Stimulated activated CD8-positive, alpha-beta memory T cell treated with anti-CD3 and anti-CD28 coated beads, Interleukin-4, amount 100 ng/mL, for 4 hours (primary cell): ENCODE measurements around the gene ESPN.
"Not testable (repeated sequence)": the region's sequence is repeated elsewhere in the genome, so short reads cannot be mapped to it uniquely, and the experiment has no call there.

Experiments used
- DNase-seq, 2 donors: peaks; one replicate each; pipeline ENCODE4 v3.0.0-alpha.2; 2020; ENCODE audit warnings: low read depth in 2 of 2, low spot score in 1 of 2

ESPN gene

DNA sequence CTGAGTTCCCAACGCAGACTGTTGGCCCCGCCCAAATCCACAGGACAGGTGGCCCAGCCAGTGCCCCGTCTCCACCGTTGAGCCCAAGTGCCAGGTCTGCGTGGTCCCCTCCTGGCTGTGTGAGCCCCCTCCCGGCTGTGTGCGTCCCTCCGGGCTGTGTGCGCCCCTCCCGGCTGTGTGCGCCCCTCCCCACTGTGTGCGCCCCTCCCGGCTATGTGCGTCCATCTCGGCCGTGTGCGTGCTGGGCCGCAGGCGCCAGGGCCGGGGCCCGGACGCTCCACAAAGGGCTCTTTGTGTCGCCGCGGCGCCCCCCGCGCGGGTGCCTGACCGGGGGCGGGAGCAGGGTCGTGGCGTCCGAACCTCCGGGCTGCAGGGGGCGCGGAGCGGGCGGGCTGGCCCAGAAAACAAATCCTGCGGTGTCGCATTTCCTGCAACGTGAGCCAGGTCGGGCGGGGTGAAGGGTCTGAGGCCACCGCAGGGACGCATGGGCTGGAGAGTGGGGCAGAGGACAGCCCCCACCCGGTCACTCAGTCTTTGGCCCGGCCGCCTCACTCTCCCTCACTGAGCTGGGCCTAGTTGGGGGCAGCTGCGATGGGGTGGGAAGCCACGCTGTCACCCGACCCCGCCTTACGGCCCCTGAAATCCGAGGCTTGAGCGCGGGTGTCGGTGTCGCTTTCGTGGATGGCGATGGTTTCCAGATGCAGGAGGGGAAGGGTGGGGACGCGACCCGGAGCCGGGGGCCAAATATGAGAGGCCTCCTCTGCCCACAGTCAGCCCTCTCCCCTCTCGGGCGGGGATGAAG, 22.6 kb downstream of the ESPN start:
- no peak for DNase-seq

- no peak for DNase-seq
Observed at GRCh38 chr1:6447818-6448748, 23.5 kb downstream of the ESPN start.

DNA sequence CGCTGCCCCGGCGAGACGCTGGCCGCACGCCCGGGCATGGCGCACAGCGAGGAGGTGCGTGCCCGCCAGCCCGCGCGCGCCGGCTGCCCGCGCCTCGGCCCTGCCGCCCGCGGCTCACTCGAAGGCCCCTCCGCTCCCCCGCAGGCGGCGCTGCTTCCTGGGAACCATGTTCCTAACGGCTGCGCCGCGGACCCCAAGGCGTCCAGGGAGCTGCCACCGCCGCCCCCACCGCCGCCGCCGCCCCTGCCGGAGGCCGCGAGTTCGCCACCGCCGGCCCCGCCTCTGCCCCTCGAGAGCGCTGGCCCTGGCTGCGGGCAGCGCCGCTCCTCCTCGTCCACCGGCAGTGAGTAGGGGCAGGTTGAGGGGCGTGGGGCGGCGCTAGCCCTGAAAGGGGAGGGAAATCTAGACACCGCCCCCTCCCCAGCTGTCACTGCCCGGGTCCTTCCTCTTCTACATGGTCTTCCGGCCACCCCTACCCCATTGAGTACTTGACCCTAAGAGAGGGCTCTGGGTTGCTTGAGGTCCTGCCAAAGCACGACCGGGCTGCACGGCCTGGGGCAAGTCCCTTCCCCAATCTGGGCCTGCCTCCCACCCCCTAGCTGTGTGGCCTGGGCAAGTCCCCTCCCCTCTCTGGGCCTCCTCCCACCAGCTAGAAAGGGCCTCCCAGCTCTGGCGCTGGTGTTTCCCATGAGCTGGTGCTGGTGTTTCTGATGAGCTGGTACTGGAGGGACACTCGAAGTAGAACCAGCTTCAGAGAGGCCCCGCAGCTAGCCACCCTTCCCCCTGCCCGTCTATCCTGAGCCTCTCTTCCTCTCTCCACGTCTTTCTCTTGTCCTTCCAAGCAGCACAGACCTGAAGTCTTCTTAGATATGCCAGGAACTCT, 24.4 kb downstream of the ESPN start:
- no peak for DNase-seq

- DNase-seq = no peak
Observed at GRCh38 chr1:6450005-6450450, 25.5 kb downstream of the ESPN start.

DNA sequence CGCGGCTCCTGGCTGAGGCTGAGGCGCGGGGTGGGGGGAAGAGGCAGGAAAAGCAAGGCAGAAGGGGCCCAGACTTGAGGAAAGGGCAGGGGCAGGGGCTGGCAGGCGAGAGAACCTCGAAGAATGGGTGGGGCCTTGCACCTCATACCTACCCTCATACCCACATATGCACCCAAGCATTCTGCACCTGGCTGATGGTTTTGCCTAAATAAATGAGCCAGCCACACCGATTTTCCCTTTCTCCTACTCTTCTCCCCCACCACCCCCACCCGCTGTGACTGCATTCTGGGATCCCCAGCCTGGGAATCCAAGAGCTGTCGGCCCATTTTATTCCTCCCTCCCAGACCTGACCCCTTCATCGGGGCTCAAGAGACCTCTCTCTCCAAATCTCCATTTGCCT, 25.9 kb downstream of the ESPN start:
- DNase-seq = not testable (repeated sequence)

DNA sequence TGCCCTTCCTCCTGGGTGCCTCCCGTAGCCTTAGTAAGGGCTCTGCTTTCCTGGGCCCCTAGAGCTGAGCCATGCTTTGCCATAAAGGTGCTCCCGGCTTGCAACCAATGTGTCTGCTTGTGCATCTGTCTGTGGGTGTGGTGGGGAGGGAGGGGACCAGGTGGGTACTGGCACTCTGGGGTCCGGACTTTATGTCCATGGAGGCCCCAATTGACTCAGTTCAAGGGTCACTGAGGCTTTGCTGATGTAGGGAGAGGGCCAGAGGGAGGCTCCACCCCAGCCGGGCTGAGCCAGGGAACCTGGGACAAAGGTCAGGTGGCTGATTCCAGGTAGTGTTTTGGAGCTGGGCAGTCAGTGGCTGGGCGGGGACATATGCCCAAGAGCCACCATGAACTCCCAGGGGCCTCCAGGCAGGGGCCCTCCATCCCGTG, 26.4 kb downstream of the ESPN start:
- no peak for DNase-seq

DNA sequence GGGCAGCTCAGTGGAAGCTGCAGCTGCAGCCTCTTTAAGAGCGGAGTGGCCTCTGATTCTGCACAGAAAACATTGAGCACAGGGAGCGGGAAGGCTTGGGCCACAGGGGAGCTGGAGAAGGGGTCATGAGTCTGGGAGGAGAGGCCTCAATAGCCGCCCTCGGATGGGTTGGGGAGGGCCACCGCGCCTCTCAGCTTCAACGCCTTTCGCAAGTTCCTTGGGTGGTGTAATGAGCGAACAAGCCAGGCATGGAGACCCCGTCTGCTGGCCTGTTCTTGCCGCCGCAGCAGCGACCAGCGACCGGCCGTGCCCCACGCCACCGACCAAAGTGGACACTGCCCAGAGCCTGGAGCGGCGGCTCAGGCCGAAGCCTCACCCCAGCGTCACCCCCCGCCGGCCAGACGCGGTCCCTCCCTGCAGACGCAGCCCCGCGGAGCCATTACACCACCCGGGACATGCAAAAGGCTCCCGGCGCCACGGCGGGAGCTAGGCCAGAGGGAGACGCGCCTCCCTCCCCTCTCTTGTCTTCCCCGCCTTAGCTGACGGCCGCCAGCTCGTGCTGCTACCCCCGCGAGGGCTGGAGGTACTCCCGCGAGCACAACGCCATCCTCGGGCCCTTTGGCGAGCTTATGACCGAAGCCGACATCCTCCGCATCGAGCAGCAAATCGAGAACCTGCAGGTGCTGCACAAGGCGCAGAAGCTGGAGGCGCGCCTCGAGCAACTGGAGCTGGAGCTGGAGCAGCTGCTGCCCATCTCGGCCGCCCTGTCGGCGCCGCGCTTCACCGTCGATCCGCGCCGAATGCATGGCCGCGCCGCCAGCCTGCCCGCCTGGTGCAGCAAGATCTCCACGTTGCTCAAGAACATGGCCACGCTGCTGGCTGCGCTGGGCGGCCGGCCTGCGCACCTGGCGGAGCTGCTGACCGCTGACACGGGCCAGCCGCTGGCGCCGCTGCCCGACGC, 29.6 kb downstream of the ESPN start:
- DNase-seq = not testable (repeated sequence)

DNA sequence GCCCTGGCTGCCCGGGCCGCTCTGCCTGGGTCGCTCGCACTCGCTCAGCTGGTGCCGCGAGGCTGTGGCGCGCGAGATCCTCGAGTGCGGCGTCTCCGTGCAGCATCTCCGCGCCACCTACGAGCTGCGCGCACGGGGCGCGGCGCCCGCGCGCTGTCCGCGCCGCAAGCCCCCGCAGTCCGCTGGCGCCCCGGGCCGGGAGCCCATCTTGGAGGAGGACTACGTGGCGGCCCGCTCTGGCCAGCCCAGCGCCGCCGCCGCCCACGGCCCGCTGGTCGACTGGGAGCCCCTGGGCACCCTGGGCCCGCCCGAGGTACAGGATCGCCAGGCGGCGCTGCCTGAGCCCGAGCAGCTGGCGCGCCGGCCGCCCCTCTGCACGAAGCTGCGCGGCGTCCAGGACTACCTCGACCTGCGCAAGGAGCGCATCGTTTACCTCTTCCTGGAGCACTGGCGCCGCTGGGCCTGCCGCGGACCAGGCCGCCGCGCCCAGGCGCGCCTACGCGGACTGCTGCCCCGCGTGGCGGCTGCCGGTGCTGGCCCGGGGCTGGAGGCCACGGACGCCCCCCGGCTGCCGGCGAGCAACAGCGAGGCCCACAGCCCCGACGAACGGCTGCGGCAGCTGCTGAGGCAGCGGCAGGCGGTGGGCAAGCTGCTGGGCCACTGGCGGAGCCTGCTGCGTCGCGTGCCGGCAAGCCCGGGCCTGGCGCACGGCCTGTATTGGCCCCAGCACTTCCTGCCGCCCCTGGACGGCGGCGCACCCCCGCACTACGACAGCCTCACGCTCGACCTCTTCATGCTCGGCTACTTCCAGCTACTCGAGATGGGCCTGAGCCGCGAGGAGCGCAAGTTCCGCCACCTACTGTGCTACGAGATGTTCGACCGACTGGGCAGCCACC, 30.5 kb downstream of the ESPN start:
- no peak for DNase-seq

DNA sequence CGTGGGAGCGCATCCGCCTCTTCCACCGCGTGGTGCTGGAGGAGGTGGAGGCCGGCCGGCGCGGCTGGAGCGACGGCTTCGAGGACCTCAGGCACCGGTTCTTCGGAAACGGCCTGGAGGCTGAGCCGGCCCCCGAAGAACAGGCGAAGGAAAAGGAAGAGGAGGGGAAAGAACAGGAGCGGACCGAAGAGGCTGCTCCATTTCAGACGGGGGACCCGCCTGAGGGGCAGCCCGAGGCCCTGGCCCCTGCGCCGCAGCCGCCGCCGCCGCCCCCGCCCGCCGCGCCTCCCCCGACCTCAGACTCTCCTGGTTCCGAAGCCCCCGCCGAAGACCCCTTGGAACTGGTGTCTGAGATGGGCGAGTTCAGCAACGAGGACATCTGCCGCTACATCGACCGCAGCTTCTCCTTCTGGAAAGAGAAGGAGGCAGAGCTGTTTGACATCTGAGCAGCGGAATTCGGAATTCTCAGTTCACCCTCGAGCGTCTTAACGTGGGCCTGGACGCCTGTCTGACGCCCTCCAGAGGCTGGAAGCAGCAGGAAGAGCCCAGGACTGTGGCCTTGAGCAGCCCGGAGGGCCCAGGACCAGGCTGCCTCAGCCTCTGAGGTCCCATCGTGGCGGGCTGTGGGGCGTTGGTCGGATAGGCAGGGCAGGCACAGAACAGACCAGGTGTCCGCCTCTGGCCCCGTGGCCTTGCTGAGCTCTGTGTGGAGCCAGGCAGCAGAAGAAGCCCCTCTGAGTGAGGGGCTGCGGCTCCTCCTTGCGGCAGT, 31.4 kb downstream of the ESPN start:
- not testable (repeated sequence) for DNase-seq

GRCh38 chr1:6456800-6457466, 32.4 kb downstream of the ESPN start:
- no peak for DNase-seq

GRCh38 chr1:6459850-6460265, 35.3 kb downstream of the ESPN start:
- no peak for DNase-seq

GRCh38 chr1:6460301-6461050, 35.9 kb downstream of the ESPN start:
- DNase-seq = peak; percentile 85 to 87

DNA sequence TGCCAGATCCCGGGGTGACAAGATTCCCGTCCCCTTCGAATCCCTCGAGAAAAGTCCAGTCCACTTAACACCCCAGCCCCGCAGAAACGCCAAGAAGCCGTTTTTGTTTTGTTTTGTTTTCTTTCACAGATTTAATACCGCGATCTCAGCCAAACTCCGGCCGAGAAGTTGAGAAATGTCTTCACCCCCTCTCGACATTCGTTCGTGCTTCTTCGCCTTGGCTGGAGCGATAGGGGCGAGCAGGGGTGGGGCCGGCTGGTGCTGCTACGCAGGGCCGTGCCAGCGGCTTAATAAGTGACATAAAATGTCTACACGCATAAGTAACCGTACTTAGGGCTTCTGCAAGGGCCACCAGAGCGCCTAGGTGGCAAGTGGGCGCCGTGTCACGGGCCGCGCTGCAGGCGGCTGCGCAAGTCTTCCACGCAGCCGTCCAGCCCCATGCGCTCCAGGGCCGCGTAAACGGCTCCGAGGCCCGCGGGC, 36.5 kb downstream of the ESPN start:
- no peak for DNase-seq

- DNase-seq = no peak
Observed at GRCh38 chr1:6461538-6462411, 37.2 kb downstream of the ESPN start.

DNA sequence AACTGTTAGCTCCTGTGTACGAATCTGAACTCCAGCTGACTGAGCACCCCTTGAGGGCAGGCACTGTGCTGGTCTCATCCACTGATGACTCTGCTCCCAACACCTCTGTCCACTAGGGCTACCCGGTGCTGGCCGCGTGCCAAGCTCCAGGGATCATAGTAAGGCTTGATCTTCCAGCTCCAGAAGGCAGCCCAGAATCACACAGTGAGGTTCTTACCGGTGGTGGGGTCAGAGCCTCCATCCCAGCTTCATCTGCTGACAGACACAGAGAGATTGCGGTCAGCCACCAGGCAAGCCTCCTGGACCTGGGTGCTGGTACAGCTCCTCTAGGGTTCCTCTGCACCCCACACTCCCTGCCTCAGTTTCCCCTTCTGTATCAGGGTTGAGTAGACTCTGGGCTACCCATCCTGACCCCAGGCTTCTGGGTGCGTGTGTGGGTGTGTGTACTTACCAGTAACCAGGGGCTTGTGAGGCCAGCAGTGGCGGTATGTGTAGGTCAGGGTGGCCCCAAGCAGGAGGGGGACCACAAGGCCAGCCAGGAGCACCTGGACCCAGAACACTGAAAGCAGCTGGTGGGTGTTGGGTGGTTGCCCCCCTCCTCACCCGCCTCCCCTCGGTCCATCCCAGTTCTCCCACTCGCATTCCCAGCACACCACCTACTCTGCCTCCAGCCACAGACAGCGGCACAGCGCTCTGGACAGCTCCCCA, 38.0 kb downstream of the ESPN start:
- no peak for DNase-seq
